Medulla oblongata (tissue), 1 donor: Measurements from ENCODE around the gene TNFRSF8.
"Not testable (repeated sequence)": the region's sequence is repeated elsewhere in the genome, so short reads cannot be mapped to it uniquely, and the experiment has no call there.

Experiments
- DNase-seq: peaks from one replicate; pipeline ENCODE4 v3.0.0-alpha.2; 2015; ENCODE audit errors: extremely low spot score

The TNFRSF8 gene

GRCh38 chr1:12085643-12086260, 22.6 kb downstream of the TNFRSF8 start:
- DNase-seq = no peak

GRCh38 chr1:12087797-12088314, 24.8 kb downstream of the TNFRSF8 start:
- DNase-seq = no peak

GRCh38 chr1:12088607-12089006, 25.5 kb downstream of the TNFRSF8 start:
- DNase-seq = no peak

- DNase-seq = no peak
Observed at GRCh38 chr1:12090326-12090725, 27.2 kb downstream of the TNFRSF8 start.

- DNase-seq = no peak
Observed at GRCh38 chr1:12091191-12091590, 28.1 kb downstream of the TNFRSF8 start.

- DNase-seq = no peak
Observed at GRCh38 chr1:12094180-12094579, 31.1 kb downstream of the TNFRSF8 start.

- DNase-seq = no peak
Observed at GRCh38 chr1:12095452-12096263, 32.6 kb downstream of the TNFRSF8 start.

- no peak for DNase-seq
Observed at GRCh38 chr1:12096615-12097014, 33.5 kb downstream of the TNFRSF8 start.

- no peak for DNase-seq
Observed at GRCh38 chr1:12097321-12097720, 34.2 kb downstream of the TNFRSF8 start.

- no peak for DNase-seq
Observed at GRCh38 chr1:12098786-12099185, 35.7 kb downstream of the TNFRSF8 start.

- DNase-seq = no peak
Observed at GRCh38 chr1:12099610-12100009, 36.5 kb downstream of the TNFRSF8 start.

GRCh38 chr1:12100071-12100470, 37.0 kb downstream of the TNFRSF8 start:
- no peak for DNase-seq

GRCh38 chr1:12101120-12101519, 38.0 kb downstream of the TNFRSF8 start:
- DNase-seq = not testable (repeated sequence)

GRCh38 chr1:12102066-12102465, 39.0 kb downstream of the TNFRSF8 start:
- DNase-seq = no peak

GRCh38 chr1:12104417-12104816, 41.3 kb downstream of the TNFRSF8 start:
- no peak for DNase-seq

GRCh38 chr1:12106153-12106552, 43.0 kb downstream of the TNFRSF8 start:
- DNase-seq = no peak

GRCh38 chr1:12106861-12107260, 43.8 kb downstream of the TNFRSF8 start:
- DNase-seq = not testable (repeated sequence)

- no peak for DNase-seq
Observed at GRCh38 chr1:12107718-12108117, 44.6 kb downstream of the TNFRSF8 start.

GRCh38 chr1:12109901-12110300, 46.8 kb downstream of the TNFRSF8 start:
- DNase-seq = no peak

GRCh38 chr1:12111741-12112140, 48.6 kb downstream of the TNFRSF8 start:
- DNase-seq = no peak

- peak; percentile 40 for DNase-seq
Observed at GRCh38 chr1:12112711-12113161, 49.6 kb downstream of the TNFRSF8 start.

GRCh38 chr1:12113433-12114339, 50.6 kb downstream of the TNFRSF8 start:
- no peak for DNase-seq
